T-helper 2 cell treated with Interferon-gamma antibody and Interleukin-4, amounts not matched to agents 100 ng/mL and 5 ng/mL, for 36 hours (primary cell): ENCODE measurements around the gene PITX1. TPM values are rescaled to one million over a fixed set of nuclear protein-coding genes. Genes with fewer than 3 reads are reported as not detected.

ENCODE experiments used
- total RNA-seq: library from RNA; stranded (reverse); gene quantifications from 2 replicates; pipeline ENCODE4 v1.2.3, GENCODE V29; 2022

Gene PITX1
- total RNA-seq, 1 donor from 2014 or later: 0.41 TPM

Other genes starting within 250 kb of the PITX1 start
- gene C5orf24, start 188.3 kb downstream of the PITX1 start, total RNA-seq: 31.5 and 34.3 TPM in 2 replicates
- gene TXNDC15, start 159.9 kb downstream of the PITX1 start, total RNA-seq: 56.7 and 57.7 TPM in 2 replicates
- gene PCBD2, start 129.1 kb downstream of the PITX1 start, total RNA-seq: 16.1 and 16.8 TPM in 2 replicates
- gene CATSPER3, start 66.3 kb downstream of the PITX1 start, total RNA-seq: 0.70 and 0.95 TPM in 2 replicates